SH-SY5Y (cell line): Measurements from ENCODE around the gene TRNT1.

Source experiments
- GATA2 ChIP-seq: IDR thresholded peaks from 2 replicates; pipeline ENCODE4 v1.6.1; 2011; ENCODE audit warnings: mild to moderate bottlenecking, low read depth, low read length
- GATA3 ChIP-seq: IDR thresholded peaks from 2 replicates; pipeline ENCODE4 v1.6.1; 2011; ENCODE audit warnings: low read depth, mild to moderate bottlenecking, low read length, moderate library complexity

- TF ChIP-seq GATA2 (no peak), GATA3 (no peak)
Observed at GRCh38 chr3:3105246-3105645, 21.5 kb upstream of the TRNT1 start.
